Measurements from ENCODE around the gene CCR5. TPM values are rescaled to one million over a fixed set of nuclear protein-coding genes. Genes with fewer than 3 reads are reported as not detected.

Gene CCR5
- total and polyA plus RNA-seq, 4 donors = 0.06 to 0.75 (median 0.37) TPM

DNA sequence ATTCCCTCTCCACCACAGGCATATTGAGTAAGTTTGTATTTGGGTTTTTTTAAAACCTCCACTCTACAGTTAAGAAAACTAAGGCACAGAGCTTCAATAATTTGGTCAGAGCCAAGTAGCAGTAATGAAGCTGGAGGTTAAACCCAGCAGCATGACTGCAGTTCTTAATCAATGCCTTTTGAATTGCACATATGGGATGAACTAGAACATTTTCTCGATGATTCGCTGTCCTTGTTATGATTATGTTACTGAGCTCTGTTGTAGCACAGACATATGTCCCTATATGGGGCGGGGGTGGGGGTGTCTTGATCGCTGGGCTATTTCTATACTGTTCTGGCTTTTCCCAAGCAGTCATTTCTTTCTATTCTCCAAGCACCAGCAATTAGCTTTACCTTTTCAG lies 1.6 kb upstream of the CCR5 start:
- no peak for TF ChIP-seq YY1 (IDR thresholded peaks at IDR 0.05)
- no peak for TF ChIP-seq FOXA2 (IDR thresholded peaks at IDR 0.05)
- TF ChIP-seq GABPA (IDR thresholded peaks at IDR 0.05 in 1 of 2, conservative IDR thresholded peaks at IDR 0.05 in 1 of 2) = no peak
- TF ChIP-seq TAF1 (conservative IDR thresholded peaks at IDR 0.05) = no peak
- TF ChIP-seq, protein P1, sequence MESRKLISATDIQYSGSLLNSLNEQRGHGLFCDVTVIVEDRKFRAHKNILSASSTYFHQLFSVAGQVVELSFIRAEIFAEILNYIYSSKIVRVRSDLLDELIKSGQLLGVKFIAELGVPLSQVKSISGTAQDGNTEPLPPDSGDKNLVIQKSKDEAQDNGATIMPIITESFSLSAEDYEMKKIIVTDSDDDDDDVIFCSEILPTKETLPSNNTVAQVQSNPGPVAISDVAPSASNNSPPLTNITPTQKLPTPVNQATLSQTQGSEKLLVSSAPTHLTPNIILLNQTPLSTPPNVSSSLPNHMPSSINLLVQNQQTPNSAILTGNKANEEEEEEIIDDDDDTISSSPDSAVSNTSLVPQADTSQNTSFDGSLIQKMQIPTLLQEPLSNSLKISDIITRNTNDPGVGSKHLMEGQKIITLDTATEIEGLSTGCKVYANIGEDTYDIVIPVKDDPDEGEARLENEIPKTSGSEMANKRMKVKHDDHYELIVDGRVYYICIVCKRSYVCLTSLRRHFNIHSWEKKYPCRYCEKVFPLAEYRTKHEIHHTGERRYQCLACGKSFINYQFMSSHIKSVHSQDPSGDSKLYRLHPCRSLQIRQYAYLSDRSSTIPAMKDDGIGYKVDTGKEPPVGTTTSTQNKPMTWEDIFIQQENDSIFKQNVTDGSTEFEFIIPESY (IDR thresholded peaks at IDR 0.05) = no peak
- TF ChIP-seq, protein P2, sequence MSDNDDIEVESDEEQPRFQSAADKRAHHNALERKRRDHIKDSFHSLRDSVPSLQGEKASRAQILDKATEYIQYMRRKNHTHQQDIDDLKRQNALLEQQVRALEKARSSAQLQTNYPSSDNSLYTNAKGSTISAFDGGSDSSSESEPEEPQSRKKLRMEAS (IDR thresholded peaks at IDR 0.05) = no peak
- no peak for TF ChIP-seq HNF4A (conservative IDR thresholded peaks at IDR 0.05)
- no peak for TF ChIP-seq RXRA (IDR thresholded peaks at IDR 0.05)
- TF ChIP-seq SP1 (IDR thresholded peaks at IDR 0.05) = no peak
- TF ChIP-seq, protein P3, sequence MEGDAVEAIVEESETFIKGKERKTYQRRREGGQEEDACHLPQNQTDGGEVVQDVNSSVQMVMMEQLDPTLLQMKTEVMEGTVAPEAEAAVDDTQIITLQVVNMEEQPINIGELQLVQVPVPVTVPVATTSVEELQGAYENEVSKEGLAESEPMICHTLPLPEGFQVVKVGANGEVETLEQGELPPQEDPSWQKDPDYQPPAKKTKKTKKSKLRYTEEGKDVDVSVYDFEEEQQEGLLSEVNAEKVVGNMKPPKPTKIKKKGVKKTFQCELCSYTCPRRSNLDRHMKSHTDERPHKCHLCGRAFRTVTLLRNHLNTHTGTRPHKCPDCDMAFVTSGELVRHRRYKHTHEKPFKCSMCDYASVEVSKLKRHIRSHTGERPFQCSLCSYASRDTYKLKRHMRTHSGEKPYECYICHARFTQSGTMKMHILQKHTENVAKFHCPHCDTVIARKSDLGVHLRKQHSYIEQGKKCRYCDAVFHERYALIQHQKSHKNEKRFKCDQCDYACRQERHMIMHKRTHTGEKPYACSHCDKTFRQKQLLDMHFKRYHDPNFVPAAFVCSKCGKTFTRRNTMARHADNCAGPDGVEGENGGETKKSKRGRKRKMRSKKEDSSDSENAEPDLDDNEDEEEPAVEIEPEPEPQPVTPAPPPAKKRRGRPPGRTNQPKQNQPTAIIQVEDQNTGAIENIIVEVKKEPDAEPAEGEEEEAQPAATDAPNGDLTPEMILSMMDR (IDR thresholded peaks at IDR 0.05; ENCODE audit: low read depth, low read length, missing input control) = no peak
- no peak for TF ChIP-seq HNF4G (IDR thresholded peaks at IDR 0.05)
- no peak for TF ChIP-seq FOXA1 (IDR thresholded peaks at IDR 0.05)
- TF ChIP-seq RAD21 (IDR thresholded peaks at IDR 0.05) = no peak
- TF ChIP-seq NR2F2 (IDR thresholded peaks at IDR 0.05) = no peak
- TF ChIP-seq, protein P4, sequence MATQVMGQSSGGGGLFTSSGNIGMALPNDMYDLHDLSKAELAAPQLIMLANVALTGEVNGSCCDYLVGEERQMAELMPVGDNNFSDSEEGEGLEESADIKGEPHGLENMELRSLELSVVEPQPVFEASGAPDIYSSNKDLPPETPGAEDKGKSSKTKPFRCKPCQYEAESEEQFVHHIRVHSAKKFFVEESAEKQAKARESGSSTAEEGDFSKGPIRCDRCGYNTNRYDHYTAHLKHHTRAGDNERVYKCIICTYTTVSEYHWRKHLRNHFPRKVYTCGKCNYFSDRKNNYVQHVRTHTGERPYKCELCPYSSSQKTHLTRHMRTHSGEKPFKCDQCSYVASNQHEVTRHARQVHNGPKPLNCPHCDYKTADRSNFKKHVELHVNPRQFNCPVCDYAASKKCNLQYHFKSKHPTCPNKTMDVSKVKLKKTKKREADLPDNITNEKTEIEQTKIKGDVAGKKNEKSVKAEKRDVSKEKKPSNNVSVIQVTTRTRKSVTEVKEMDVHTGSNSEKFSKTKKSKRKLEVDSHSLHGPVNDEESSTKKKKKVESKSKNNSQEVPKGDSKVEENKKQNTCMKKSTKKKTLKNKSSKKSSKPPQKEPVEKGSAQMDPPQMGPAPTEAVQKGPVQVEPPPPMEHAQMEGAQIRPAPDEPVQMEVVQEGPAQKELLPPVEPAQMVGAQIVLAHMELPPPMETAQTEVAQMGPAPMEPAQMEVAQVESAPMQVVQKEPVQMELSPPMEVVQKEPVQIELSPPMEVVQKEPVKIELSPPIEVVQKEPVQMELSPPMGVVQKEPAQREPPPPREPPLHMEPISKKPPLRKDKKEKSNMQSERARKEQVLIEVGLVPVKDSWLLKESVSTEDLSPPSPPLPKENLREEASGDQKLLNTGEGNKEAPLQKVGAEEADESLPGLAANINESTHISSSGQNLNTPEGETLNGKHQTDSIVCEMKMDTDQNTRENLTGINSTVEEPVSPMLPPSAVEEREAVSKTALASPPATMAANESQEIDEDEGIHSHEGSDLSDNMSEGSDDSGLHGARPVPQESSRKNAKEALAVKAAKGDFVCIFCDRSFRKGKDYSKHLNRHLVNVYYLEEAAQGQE (IDR thresholded peaks at IDR 0.05) = no peak
- TF ChIP-seq, protein P5, sequence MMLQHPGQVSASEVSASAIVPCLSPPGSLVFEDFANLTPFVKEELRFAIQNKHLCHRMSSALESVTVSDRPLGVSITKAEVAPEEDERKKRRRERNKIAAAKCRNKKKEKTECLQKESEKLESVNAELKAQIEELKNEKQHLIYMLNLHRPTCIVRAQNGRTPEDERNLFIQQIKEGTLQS (IDR thresholded peaks at IDR 0.05) = no peak
- H3K36me3 ChIP-seq (ENCODE audit: control insufficient read depth in 4 of 4, insufficient read depth in 3 of 4, low read depth in 1 of 4, low read length in 3 of 4) = no peaks in the 10 kb centered on the region
- H3K4me3 ChIP-seq (ENCODE audit: low read depth in 1 of 3, low read length in 3 of 3) = no peak overlapping the region
- H3K9me3 ChIP-seq (ENCODE audit: control insufficient read depth in 4 of 4, low read length in 3 of 4) = no peaks in the 10 kb centered on the region
- H3K27me3 ChIP-seq (ENCODE audit: control insufficient read depth in 4 of 4, insufficient read depth in 4 of 4, low read length in 3 of 4) = peaks cover 0 to 2% (median 0%) of the 10 kb centered on the region in 4 donors
- WGBS = 87% methylated on average over 4 of the region's 4 CpGs
- no peak for DNase-seq (ENCODE audit: low spot score)
- H3K4me1 ChIP-seq (ENCODE audit: control insufficient read depth in 4 of 4, insufficient read depth in 4 of 4, low read length in 3 of 4) = peaks cover 0 to 2% (median 0%) of the 10 kb centered on the region in 4 donors
- no peak overlapping the region for H3K9ac ChIP-seq (ENCODE audit: low read depth in 1 of 2, low read length in 2 of 2)
- H3K27ac ChIP-seq (ENCODE audit: low read depth in 1 of 2, low read length in 2 of 2) = no peak overlapping the region

DNA sequence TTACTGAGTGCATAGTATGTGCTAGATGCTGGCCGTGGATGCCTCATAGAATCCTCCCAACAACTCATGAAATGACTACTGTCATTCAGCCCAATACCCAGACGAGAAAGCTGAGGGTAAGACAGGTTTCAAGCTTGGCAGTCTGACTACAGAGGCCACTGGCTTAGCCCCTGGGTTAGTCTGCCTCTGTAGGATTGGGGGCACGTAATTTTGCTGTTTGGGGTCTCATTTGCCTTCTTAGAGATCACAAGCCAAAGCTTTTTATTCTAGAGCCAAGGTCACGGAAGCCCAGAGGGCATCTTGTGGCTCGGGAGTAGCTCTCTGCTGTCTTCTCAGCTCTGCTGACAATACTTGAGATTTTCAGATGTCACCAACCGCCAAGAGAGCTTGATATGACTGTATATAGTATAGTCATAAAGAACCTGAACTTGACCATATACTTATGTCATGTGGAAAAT lies 1.0 kb upstream of the CCR5 start:
- DNase-seq (ENCODE audit: low spot score) = no peak
- H3K9me3 ChIP-seq (ENCODE audit: control insufficient read depth in 4 of 4, low read length in 3 of 4) = no peaks in the 10 kb centered on the region
- H3K4me1 ChIP-seq (ENCODE audit: control insufficient read depth in 4 of 4, insufficient read depth in 4 of 4, low read length in 3 of 4) = peaks cover 0 to 2% (median 0%) of the 10 kb centered on the region in 4 donors
- peaks cover 0 to 4% (median 0%) of the 10 kb centered on the region in 4 donors for H3K27me3 ChIP-seq (ENCODE audit: control insufficient read depth in 4 of 4, insufficient read depth in 4 of 4, low read length in 3 of 4)
- H3K4me3 ChIP-seq (ENCODE audit: low read depth in 1 of 3, low read length in 3 of 3) = no peak overlapping the region
- no peaks in the 10 kb centered on the region for H3K36me3 ChIP-seq (ENCODE audit: control insufficient read depth in 4 of 4, insufficient read depth in 3 of 4, low read depth in 1 of 4, low read length in 3 of 4)
- 68% methylated on average over 6 of the region's 6 CpGs for WGBS
- no peak overlapping the region for H3K27ac ChIP-seq (ENCODE audit: low read depth in 1 of 2, low read length in 2 of 2)
- no peak overlapping the region for H3K9ac ChIP-seq (ENCODE audit: low read depth in 1 of 2, low read length in 2 of 2)
- TF ChIP-seq JUND (IDR thresholded peaks at IDR 0.05) = no peak
- TF ChIP-seq SP1 (IDR thresholded peaks at IDR 0.05) = no peak
- TF ChIP-seq, protein P2 (IDR thresholded peaks at IDR 0.05) = no peak
- TF ChIP-seq, protein P4 (IDR thresholded peaks at IDR 0.05) = no peak
- TF ChIP-seq FOXA1 (IDR thresholded peaks at IDR 0.05) = no peak
- no peak for TF ChIP-seq GABPA (IDR thresholded peaks at IDR 0.05 in 1 of 2, conservative IDR thresholded peaks at IDR 0.05 in 1 of 2)
- no peak for TF ChIP-seq FOXA2 (IDR thresholded peaks at IDR 0.05)
- TF ChIP-seq, protein P3 (IDR thresholded peaks at IDR 0.05; ENCODE audit: low read depth, low read length, missing input control) = no peak
- no peak for TF ChIP-seq EGR1 (IDR thresholded peaks at IDR 0.05; ENCODE audit: low read depth in 2 of 2)
